Effector memory CD4-positive, alpha-beta T cell (primary cell): ENCODE measurements around the gene SH3D19.
"Not testable (repeated sequence)": the region's sequence is repeated elsewhere in the genome, so short reads cannot be mapped to it uniquely, and the experiment has no call there.

Experiments used
- DNase-seq, 3 donors: peaks; one replicate each; pipeline ENCODE4 v3.0.0-alpha.2; 2020
- H3K27ac ChIP-seq: 2 replicates; pipeline ENCODE4 v1.7.0; 2013; ENCODE audit warnings: mild to moderate bottlenecking, low read length, moderate library complexity; ENCODE audit not compliant: insufficient read depth, poor library complexity, severe bottlenecking
- H3K27me3 ChIP-seq: replicated peaks from 2 replicates; pipeline ENCODE4 v1.7.0; 2013; ENCODE audit warnings: mild to moderate bottlenecking, low read length; ENCODE audit not compliant: insufficient read depth, control insufficient read depth, poor library complexity, severe bottlenecking
- H3K36me3 ChIP-seq: 2 replicates; pipeline ENCODE4 v1.7.0; 2013; ENCODE audit warnings: mild to moderate bottlenecking, low read length, moderate library complexity; ENCODE audit not compliant: control insufficient read depth, insufficient read depth
- H3K4me1 ChIP-seq: 2 replicates; pipeline ENCODE4 v1.7.0; 2013; ENCODE audit warnings: low read length, mild to moderate bottlenecking; ENCODE audit not compliant: control insufficient read depth, insufficient read depth, poor library complexity, severe bottlenecking
- H3K4me3 ChIP-seq: 2 replicates; pipeline ENCODE4 v1.7.0; 2013; ENCODE audit warnings: low read length, low read depth, mild to moderate bottlenecking; ENCODE audit not compliant: insufficient read depth, poor library complexity, severe bottlenecking
- H3K9me3 ChIP-seq: 2 replicates; pipeline ENCODE4 v1.7.0; 2013; ENCODE audit warnings: mild to moderate bottlenecking, low read length, moderate library complexity; ENCODE audit not compliant: control insufficient read depth

Gene SH3D19

GRCh38 chr4:151099229-151099975 lies 226.0 kb downstream of the SH3D19 start, which contains the start of gene RPS3A:
TSS of gene RPS3A (plus strand) at chr4:151099628. CDS start at chr4:151099653, 25 bp downstream.
- peak; percentile 96 to 99 (median 97) for DNase-seq
- Histone ChIP-seq H3K27ac (peak within 1 kb of the TSS; percentile 94), H3K36me3 (peaks cover 31% of the 10 kb centered on the region), H3K4me3 (peak within 1 kb of the TSS; percentile 83), H3K4me1 (peaks cover 16% of the 10 kb centered on the region), H3K27me3 (no peaks in the 10 kb centered on the region), H3K9me3 (no peaks in the 10 kb centered on the region)

GRCh38 chr4:151098979-151099228 lies 226.5 kb downstream of the SH3D19 start:
- H3K27ac ChIP-seq, result peak overlapping the region; percentile 94
- DNase-seq, result no peak
- peak overlapping the region; percentile 55 for H3K4me3 ChIP-seq
- peaks cover 27% of the 10 kb centered on the region for H3K36me3 ChIP-seq
- H3K4me1 ChIP-seq, result peaks cover 16% of the 10 kb centered on the region
- no peaks in the 10 kb centered on the region for H3K27me3 ChIP-seq
- H3K9me3 ChIP-seq, result no peaks in the 10 kb centered on the region

- peaks cover 16% of the 10 kb centered on the region for H3K36me3 ChIP-seq
- H3K9me3 ChIP-seq, result no peaks in the 10 kb centered on the region
- no peak for DNase-seq
- no peak overlapping the region for H3K27ac ChIP-seq
- peaks cover 16% of the 10 kb centered on the region for H3K4me1 ChIP-seq
- H3K27me3 ChIP-seq, result no peaks in the 10 kb centered on the region
- no peak overlapping the region for H3K4me3 ChIP-seq
Observed at GRCh38 chr4:151097759-151098158, 227.6 kb downstream of the SH3D19 start.

GRCh38 chr4:151095142-151095541 lies 230.3 kb downstream of the SH3D19 start:
- Histone ChIP-seq H3K4me3 (no peak overlapping the region), H3K27me3 (no peaks in the 10 kb centered on the region), H3K4me1 (no peaks in the 10 kb centered on the region), H3K36me3 (no peaks in the 10 kb centered on the region), H3K27ac (no peak overlapping the region), H3K9me3 (no peaks in the 10 kb centered on the region)
- DNase-seq, result no peak

GRCh38 chr4:151094290-151094751 lies 231.1 kb downstream of the SH3D19 start:
- H3K36me3 ChIP-seq, result no peaks in the 10 kb centered on the region
- no peaks in the 10 kb centered on the region for H3K9me3 ChIP-seq
- H3K27me3 ChIP-seq, result no peaks in the 10 kb centered on the region
- H3K4me3 ChIP-seq, result no peak overlapping the region
- no peaks in the 10 kb centered on the region for H3K4me1 ChIP-seq
- H3K27ac ChIP-seq, result no peak overlapping the region
- no peak for DNase-seq

- H3K27me3 ChIP-seq, result no peaks in the 10 kb centered on the region
- H3K9me3 ChIP-seq, result no peaks in the 10 kb centered on the region
- DNase-seq, result no peak
- H3K36me3 ChIP-seq, result no peaks in the 10 kb centered on the region
- no peak overlapping the region for H3K4me3 ChIP-seq
- H3K4me1 ChIP-seq, result no peaks in the 10 kb centered on the region
- H3K27ac ChIP-seq, result no peak overlapping the region
Observed at GRCh38 chr4:151093203-151093602, 232.2 kb downstream of the SH3D19 start.

- Histone ChIP-seq H3K27me3 (no peaks in the 10 kb centered on the region), H3K4me3 (no peak overlapping the region)
- no peak for DNase-seq
Observed at GRCh38 chr4:151092488-151092887, 232.9 kb downstream of the SH3D19 start.

GRCh38 chr4:151091047-151091446 lies 234.4 kb downstream of the SH3D19 start:
- DNase-seq, result no peak
- no peak overlapping the region for H3K4me3 ChIP-seq
- H3K9me3 ChIP-seq, result no peaks in the 10 kb centered on the region
- no peaks in the 10 kb centered on the region for H3K4me1 ChIP-seq
- H3K27me3 ChIP-seq, result no peaks in the 10 kb centered on the region
- no peak overlapping the region for H3K27ac ChIP-seq
- no peaks in the 10 kb centered on the region for H3K36me3 ChIP-seq

More at GRCh38 chr4:151092488-151092887, 232.9 kb downstream of the SH3D19 start:
- Histone ChIP-seq H3K36me3 (no peaks in the 10 kb centered on the region), H3K9me3 (no peaks in the 10 kb centered on the region), H3K4me1 (no peaks in the 10 kb centered on the region), H3K27ac (no peak overlapping the region)

- Histone ChIP-seq H3K4me3 (no peak overlapping the region), H3K4me1 (no peaks in the 10 kb centered on the region), H3K36me3 (no peaks in the 10 kb centered on the region), H3K9me3 (no peaks in the 10 kb centered on the region), H3K27me3 (no peaks in the 10 kb centered on the region), H3K27ac (no peak overlapping the region)
- DNase-seq, result no peak
Observed at GRCh38 chr4:151087467-151087866, 237.9 kb downstream of the SH3D19 start.

- H3K4me3 ChIP-seq, H3K36me3 ChIP-seq, H3K27ac ChIP-seq, H3K9me3 ChIP-seq, H3K27me3 ChIP-seq, DNase-seq, H3K4me1 ChIP-seq: not testable (repeated sequence)
Observed at GRCh38 chr4:151077978-151078377, 247.4 kb downstream of the SH3D19 start.
